GM15510 (cell line): Measurements from ENCODE around the gene CAPN15.

ENCODE experiments used
- POLR2A ChIP-seq: IDR thresholded peaks from 3 replicates; pipeline ENCODE4 v1.6.1; 2011; ENCODE audit warnings: borderline replicate concordance; ENCODE audit not compliant: insufficient read length; ENCODE audit errors: extremely low read depth

CAPN15 gene

DNA sequence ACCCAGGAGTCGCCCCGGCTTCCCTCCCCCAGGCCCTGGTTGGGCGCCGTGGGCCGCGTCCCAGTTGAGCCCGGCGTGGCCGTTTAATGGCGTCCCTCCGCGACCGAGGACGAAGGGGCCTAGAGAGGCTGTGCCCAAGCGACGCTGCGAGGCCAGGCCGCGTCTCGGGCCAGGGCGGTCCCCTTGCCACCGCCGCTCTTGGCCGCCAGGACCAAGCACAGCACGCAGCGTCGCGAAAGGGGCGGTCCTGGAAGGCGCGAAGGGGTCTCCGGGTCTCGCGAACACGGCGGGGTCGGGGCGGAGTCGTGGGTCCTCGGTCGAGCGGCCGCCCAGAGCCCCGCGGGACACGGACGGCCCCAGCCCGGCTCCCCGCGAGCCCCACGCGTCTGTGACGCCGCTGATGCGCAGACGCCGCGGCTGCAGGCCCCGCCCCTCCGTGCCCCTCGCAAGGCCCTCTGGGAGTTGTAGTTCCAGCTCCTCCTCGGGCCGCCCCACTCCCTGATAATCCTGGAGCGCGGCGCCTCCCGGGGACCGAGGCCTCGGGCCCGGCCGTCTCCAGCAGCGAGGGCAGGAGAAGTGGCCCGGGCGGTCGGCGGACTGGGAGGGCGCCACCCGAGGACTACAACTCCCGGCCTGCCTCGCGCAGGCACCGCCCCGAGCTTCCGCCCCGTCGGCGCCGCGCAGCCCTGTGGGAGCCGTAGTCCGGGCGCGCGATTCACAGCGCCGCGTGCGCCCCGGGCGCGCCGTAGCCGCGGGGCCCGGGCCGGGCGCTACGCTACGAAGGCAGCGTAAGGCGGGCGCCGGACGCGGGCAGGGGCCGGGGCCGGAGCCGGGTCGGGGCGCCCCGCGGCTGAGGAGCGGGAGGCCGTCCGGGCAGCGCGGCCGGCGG, at the start of gene CAPN15:
TSS of gene CAPN15 (plus strand) at position 698 of the 889 bp plus-strand sequence. CDS start 19,127 bp downstream, outside the sequence.
- TF ChIP-seq POLR2A: peak; percentile 75

DNA sequence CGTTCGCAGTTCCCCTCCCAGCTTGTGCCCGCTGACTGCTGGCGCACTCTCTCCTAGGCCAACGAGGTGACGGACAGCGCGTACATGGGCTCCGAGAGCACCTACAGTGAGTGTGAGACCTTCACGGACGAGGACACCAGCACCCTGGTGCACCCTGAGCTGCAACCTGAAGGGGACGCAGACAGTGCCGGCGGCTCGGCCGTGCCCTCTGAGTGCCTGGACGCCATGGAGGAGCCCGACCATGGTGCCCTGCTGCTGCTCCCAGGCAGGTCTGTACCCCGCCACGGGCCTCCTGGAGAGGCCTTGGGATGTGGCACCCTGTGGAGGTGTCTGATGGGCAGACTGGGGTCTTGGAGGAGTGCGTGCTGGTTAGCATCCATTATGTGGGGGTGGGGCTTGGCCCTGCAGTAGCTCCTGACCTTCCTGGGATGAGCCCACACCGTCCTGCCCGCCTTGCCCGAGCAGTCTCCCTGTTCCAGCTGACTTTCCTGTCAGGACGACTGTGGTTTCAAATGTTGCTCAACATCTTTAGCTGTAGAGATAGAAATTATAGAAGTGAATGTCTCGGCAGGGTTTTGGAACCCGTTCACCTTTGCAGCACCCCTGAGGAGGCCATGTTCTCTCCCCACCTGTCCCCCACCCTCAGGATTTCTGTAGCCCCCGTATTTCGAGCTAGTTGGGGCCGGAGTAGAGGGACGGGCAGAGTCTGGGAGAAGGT, 44.9 kb upstream of the CAPN15 start:
- TF ChIP-seq POLR2A: no peak

DNA sequence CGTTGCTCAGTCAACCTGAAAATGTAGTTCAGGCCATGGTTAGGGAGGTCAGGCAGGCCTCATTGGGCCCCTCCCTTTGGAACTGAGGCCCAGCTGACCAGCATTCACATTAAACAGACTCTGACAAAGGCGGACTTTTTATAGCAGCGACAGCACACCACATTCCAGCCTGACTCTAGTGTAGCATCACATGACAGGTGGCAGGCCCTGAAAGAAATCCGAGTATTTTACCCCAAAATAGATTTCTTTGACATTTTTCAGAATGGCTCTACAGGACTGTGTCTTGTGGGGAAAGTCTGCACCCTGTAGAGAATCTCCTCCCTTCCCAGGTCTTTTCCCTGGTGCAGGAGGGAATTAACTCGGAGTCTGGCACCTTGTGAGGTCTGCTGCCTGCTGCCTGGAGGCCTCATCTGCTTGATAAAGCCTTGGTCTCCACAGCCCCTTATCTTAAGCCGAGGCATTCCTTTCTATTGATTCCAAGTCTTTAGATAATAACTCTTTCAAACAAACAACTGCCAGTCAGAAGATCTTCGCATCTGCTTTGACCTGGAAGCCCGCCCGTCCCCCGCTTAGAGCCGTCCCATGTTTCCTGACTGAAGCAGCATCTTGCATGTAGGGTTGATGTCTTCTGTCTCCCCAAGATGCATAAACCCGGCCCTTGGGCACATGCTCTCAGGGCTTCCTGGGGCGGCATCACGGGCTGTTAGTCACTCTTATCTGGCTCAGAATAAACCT, 44.0 kb upstream of the CAPN15 start:
- TF ChIP-seq POLR2A: no peak

DNA sequence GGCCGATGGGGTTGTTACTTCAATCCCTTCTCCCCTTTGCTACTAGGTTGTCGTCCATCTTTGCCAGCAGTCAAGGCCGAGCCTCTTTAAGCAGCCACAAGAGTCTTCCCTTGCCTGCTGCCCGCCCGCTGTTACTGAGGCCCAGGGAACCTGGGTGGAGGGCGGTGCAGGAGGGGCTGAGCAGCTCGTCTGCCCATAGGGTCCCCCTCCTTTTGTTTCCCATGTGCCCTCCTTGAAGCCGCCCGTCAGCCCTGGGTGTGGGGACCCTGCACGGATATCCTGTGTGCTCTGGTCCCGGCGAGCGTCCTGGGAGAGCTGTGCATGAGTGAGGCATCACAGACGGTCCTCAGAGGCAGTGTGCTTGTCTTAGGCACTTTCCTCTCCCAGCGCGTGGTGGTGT, 37.9 kb upstream of the CAPN15 start:
- no peak for TF ChIP-seq POLR2A

DNA sequence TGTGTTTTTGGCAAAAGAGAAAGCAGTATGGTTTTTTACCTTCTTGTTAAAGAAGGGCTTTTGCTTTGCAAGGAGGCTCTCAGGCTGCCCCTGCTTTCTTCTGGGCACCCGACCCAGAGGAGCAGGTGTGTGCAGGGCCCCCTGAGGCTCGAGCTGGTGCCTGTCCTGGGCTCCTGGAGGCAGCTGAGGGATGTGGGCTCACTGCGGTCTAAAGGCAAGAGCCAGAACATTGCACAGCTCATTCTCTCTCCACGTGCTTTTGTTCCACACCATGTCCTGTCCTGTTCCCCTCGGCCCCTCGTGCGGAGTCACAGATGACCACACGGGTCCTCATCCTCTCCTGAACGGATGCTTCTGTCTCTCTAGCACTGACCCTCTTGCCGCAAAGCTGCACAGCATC, 36.7 kb upstream of the CAPN15 start:
- TF ChIP-seq POLR2A: no peak

DNA sequence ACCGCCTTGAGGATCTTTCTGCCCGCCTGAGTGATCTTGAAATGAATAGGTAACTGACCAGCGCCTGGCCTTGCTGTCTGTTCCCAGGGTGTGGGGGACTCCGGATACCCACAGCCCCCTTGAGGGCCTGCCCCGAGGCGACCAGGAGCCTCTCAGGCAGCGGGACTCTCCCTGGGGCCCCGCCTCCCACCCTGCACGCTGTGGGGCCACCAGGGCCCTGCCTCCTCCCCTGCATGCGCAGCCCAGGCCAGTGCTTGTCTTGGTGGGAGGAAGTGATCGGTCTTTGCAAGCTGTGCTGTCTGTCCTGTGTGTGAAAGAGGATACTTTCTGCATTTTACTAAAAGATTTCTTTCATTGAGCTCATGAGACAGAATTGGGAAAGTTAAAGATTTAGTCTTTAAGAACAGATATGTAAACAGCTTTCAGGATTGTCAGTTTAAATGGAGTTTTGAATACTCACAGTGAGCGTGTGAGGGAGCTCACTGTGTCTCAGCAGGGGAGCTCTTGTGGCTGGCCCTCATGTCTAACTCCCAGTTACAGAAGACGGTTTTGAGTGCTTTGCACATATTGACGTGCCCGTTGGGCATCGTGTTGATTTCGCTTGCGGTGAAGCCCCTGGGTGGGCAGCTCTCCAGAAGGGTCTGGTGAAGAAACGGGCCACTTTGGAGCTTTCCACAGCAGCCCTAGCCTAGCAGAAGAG, 36.1 kb upstream of the CAPN15 start:
- TF ChIP-seq POLR2A: no peak

DNA sequence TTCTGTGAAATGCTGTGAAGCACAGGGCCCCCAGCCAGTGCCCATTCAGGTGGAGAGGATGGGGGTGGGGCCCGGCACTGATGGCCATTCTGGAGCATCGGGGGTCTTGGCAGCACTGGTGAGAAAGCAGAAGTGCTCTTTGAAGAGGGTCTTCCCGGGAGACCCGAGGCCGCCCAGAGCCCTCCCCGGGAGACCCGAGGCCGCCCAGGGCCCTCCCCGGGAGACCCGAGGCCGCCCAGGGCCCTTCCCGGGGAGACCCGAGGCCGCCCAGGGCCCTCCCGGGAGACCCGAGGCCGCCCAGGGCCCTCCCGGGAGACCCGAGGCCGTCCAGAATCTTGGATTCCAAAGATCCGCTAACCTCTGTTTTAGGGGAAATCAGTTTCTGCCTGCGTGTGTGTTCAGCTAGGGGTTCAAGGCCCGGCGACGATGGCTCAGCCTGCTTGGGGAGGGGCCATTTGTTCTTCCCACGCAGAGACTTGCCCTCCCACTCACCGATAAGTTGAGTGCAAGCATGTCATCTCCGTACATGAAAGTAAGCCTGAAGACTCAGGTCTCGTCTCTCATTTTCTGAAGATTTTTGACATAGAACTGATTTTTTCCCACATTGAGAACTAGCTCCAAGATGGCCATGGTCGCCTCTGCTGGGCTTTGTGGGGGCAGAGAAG, 35.2 kb upstream of the CAPN15 start:
- no peak for TF ChIP-seq POLR2A

DNA sequence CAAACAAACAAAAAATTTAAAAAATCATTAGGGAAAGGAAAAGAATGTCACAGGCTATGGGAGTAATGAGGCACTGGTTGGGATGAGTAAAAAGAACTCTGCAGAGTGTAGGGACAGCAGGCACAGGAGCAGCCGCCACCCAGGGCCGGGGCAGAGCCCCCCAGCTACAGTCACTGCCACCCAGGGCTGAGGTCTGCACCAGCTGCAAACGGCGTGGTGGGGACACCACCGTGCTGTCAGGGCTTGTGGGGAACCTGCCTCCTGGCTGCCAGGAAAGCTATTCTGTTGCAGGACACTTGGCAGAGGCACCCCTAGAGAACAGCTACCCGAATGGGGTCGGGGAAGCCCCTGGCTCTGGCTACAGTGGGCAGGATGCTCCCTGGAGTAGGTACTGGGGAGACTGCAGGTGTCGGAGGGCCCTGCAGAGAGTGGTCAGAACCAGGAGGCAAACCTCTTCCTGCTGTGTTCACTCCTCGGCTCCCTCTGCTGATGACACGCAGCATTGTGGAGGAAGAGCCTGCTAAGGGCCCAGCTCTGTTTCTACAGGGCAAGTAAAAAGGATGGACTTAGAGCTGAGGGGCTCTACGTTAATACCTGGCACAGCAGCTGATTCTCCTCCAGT, 32.3 kb upstream of the CAPN15 start:
- no peak for TF ChIP-seq POLR2A

DNA sequence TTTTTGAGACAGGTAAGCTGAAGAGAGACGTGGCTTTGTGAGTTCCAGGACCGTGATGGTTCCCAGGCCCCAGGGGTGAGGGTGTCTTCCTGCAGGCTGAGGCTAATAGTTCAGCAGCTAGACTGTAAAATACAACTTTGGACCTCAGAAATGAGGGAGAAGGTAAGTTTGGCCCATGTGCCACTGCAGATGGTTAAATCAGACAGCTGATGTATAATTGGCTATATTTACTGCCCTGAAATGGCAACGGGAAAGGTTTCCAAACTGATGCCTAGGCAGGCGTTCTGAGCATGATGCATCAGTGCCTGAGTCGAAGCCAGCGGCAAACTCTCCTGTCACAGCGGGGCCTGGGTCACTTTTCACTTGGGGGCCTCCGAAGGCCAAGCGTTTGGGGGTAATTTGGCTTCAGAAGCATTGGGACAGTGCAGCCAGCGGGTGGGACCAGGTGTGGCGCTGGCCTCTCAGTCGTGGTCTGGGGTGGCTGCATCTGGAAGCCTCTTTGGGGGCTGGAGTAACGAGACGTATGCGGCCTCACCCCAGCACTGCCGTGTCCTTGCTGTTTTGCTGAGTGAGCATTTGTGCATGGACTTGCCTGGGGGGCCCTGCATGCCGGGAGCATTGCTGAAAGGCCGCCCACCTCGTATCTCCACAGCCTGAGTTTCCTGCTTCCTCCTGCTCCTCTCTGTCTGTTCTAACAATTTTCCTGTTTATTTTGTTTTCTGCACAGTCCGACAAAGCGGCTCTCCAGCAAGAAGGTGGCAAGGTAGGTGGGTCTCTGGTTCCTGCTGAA, 31.2 kb upstream of the CAPN15 start:
- no peak for TF ChIP-seq POLR2A

DNA sequence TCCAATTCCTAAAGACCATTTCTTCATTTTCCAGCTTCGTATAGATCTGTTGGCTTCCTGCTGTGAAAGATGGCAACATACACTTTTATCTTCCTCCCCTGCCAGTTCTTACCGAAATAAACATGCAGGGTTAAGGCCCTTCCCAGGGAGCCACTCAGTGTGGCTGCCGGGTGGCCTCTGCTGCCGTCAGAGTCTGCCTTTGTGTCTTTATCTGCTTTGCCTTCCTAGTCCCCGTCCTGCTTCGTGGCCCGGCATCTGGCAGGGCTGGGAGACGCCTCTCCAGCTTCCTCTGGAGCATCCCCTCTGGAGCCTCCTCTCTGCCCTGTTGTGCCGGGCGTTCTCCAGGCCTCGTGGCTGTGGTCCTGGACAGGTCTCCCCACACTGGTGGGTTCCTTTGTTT, 30.3 kb upstream of the CAPN15 start:
- TF ChIP-seq POLR2A: no peak

DNA sequence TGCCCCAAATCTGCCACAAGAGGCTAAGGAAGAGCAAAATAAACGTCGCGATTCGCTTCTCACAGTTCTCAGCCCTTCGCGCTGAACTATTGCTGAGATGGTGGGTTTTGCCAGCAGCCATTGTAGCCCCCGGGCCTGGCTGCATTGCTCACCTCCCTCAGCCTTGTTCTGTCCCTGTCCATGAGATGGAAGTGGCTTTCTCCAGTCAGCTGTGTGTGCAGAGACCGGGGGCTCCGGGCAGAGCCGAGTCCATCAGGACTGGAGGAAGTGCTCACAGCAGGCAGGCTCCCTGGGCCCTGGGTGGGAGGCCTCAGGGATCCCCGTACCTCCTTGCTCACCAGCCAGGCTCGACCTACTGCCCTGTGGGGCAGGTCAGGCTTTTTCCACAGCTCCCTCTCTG, 27.6 kb upstream of the CAPN15 start:
- TF ChIP-seq POLR2A: no peak

DNA sequence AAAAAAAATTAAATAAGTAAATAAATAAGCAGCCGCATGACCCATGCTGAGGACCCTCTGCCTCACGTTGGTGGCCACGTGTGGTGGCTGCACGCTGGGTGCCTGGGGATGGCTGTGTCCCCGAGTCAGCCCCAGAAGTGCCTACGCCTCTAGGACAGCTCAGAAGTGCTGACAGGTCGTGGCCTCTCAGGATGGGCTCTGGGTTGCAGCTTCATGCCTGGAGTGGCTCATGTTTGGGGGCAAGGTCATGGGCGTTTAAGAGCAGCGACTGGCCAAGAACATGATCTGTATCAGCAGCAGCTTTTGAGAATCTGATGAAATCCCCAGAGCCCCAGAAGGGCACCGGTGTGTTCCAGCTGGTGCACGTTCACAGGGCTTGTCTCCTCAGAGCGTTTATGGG, 26.8 kb upstream of the CAPN15 start:
- no peak for TF ChIP-seq POLR2A

DNA sequence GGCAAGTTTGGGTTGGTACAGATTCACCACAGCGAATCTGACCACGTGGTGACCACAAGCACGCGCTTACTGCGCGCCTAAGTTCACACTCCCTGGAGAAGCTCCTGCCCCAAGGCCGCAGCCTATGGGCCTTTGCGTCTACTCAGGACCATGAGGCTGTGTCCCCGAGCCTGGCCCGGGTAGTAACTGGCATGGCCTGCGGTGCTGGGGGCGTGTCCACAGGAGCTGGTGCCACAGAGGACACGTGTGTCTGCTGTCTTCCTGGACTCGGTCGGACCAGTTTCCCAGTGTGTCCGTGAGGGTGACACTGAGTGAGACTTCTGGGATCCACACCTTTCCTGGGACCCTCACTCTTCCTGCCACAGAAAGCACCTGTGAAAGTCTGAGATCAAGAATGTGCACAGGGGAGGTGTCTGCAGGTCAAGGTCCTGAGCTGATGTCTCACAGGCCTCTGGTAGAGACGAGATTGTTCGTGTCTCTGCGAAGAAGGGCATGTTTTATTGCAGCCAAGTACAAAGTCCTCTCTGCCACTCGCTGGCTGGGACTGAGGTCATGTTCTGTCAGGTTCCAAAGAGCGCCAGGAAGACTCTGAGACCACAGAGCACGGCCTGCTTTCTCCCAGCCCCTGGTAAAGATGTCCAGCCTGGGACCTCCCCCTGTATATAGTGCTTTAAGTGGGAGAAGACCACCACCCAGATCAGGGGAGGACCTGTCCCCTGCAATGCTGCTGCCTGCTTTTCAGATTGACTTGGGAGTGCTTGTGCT, 25.2 kb upstream of the CAPN15 start:
- no peak for TF ChIP-seq POLR2A
